Hindlimb muscle (tissue), 1 donor: Measurements from ENCODE around the gene SPATA16. TPM values are rescaled to one million over a fixed set of nuclear protein-coding genes. Genes with fewer than 3 reads are reported as not detected.
"Not testable (repeated sequence)": the region's sequence is repeated elsewhere in the genome, so short reads cannot be mapped to it uniquely, and the experiment has no call there.

Experiments used
- DNase-seq: peaks from one replicate; pipeline ENCODE4 v3.0.0-alpha.2; 2013
- polyA plus RNA-seq: library from polyadenylated mRNA; unstranded; fragments of 120-200 nt; gene quantifications from one replicate; pipeline ENCODE4 v1.2.1, GENCODE V29; 2013; ENCODE audit not compliant: insufficient read length

Gene SPATA16
- polyA plus RNA-seq, 1 donor, result not detected

DNA sequence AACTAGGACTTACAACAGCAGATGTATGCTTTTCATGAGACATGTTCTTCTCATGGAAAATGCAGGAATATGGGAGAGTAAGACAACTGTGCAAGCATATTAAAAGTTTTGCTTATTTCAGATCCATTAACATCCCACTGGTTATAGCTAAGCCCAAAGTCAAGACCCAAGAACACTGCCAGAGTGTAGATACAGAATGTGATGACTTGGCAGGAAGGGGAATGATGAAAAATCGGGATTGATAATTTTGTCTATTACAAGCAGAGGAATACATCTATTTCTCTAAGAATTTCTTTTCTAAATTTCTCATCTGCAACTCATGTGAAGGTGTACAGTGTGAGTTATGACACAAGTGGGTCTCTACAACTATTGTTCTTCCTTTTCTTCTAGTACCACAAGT is 76.4 kb downstream of the SPATA16 start:
- no peak for DNase-seq

DNA sequence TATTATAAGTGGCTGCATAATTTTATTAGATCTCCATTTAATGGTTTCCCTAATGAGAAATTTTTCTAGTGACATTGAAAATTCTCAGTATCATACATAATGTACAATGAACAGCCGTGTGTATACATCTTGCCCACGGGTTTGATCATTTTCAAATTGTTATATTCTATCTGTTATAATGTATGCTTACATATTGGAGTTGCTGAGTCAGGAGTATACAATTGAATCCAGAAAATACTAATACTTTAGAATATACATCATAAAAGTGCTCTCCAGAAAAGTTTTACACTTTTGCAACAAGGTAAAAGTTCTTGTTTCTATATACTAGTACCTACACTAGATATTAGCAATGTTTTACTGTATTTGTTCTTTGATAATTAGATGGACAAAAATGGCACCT is 82.8 kb downstream of the SPATA16 start:
- no peak for DNase-seq

DNA sequence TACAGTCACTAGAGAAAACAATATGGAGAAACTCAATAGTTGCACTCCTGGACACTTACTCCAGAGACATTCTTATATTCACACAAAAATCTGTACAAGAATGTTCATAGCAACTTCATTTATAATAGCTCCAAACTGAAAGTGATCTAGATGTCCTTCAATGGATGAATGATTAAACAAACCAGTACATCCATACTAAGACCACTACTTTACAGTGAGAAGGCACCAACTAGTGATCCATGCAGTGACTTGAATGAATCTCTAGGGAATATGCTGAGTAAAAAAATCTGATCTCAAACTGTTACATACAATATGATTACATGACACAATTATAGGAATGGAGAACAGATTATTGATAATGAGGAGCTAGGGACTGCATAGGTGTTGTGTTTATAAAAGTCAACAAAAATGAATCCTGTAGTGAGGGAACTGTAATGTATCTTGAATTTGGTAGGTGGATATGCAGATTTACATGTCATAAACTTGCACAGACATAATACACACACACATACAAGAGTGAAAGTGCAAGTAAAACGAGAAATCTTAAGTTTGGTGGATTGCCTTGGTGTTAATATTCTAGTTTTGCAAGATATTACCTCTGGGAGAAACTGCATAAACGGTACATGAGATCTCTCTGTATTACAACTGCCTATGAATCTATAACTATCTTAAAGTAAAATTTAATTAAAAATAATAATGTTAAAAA is 85.7 kb downstream of the SPATA16 start:
- DNase-seq, result no peak

DNA sequence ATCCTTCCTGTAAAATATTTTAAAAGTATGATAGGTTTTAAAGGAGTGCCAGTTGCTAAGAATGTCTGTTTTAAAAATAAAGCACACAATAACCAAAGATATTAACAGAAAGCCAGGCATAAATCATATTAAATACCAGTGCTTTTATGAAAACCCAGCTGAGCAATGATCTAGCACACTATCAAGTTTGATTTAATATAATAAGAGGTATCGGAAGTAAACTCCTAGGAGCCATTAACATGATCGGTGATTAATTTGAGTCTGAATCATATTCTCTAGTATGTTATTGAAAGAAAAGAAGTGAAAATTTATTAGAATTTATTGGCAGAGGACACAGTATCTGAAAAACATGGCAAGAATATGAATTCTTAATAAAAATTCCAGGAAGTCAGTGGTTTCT is 91.7 kb downstream of the SPATA16 start:
- DNase-seq, result no peak

DNA sequence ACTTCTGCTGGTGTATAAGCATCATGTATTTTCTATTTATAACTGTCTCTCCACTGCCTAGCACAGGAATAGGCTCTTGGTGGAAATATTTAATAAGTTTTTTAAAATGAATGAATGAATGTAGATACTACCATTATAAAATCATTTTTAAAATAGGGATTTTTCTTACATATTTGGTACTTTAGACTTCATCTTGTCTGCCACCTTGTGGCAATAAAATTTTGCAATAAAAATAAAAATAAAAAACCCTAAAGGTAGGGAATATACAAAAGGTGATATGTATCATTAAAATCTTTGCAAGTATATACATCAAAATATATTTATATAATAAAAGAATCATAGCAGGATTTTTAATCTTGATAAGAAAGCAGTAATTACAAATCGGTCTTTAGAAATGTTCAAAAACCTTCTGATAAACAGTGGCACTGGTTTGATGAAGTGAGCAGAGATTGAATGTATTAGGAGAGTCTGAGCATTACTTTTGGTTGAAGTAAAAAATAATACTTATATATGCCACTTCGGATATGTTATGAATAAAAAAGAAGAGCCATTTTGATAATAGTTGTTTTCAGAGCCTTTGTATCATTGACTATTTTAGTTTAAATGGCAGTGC is 95.2 kb downstream of the SPATA16 start:
- DNase-seq, result no peak

DNA sequence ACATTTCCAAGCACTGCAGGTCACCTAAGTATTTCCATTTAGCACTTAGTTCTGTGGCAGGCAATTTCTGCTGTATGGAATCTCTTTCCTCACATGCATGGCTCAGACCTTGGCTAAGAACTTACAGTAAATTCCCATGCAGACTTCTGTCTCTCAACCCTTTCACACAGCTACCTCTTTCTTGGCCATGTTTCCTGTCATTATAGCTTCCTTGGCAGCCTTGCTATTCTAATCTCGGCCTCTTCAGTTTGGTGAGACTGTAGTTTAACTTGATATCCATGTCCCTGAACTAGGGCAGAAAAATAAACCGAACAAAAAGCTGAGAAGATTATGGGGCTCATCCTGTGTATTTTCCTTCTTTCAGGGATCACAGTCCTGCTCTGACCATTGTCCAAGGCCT is 96.0 kb downstream of the SPATA16 start:
- DNase-seq, result no peak

DNA sequence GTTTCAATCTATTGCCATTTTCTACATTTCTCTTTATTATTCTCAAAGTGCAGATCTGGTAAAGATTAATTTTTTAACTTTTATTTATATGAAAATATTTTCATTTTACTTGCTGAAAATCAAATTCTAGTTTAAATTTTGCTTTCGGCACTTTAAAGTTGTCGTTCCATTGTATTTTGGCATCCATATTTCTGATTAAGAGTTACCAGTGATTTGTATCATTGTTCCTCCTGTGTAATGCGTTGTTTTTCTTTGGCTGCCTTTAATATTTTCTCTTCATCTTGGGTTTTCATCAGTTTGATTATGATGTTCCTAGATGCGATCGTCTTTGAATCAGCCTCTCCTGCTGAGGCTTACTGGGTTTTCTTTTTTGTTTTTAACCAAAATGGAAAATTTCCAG is 97.3 kb downstream of the SPATA16 start:
- no peak for DNase-seq

DNA sequence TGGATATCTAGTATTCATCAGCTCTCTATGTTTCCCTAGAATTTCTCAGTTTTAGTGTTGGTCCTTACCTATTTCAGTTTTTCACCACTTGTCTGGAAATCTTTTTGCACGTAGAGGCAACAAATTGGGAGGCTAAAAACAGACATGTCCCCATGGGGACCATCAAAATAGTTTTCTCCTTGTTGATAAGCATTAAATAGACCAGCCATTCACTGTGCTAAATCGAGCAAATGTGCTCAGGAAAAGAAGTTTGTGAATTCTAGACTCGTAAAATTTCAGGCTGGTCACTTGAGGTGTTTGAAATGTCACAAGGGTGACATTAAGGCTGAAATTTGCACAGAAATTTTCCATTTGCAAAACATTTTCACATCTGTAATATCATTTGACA is 102.6 kb downstream of the SPATA16 start:
- no peak for DNase-seq

DNA sequence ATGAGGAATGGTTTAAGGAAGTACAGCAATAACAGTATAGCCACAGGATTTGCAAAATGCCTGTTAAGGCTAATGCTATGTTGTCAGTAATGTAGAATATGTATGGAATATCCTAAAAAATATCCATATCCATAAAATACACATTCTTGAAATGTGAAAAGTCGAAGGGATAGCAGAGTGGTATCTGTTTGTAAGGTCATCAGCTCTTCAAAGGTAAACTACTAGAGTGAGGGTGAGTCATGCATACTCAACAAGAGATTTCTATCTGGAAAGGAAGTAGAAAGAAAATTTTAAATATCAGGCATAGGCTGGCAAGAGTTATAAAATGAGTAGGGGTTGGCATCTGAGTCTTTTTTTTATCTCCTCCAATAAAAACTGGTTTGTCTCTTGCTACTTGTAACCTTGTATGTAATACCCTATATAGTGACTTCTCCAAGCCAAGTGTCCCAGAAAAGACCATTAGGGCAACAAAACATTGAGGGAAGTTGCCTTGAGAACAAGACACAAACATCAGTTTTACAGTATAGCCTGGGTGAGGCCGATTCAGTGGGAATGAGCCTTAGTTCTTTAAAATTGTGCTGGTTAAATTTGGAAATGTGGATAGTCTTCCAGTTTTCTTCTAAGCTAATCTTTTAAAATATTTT is 103.1 kb downstream of the SPATA16 start:
- DNase-seq, result no peak

DNA sequence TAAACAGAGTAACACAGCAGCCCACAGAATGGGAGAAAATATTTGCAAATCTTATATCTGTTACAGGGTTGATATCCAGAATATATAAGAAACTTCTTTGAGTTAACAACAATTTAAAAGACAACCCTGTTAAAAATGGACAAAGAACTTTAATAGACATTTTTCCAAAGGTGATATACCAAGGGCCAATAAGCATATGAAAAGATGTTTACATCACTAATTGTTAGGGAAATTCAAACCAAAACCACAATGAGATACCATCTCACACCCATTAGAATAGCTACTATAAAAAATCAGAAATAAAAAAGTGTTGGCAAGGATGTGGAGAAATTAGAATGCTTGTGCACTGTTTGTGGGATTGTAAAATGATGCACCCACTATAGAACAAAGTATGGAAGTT is 110.8 kb downstream of the SPATA16 start:
- no peak for DNase-seq

DNA sequence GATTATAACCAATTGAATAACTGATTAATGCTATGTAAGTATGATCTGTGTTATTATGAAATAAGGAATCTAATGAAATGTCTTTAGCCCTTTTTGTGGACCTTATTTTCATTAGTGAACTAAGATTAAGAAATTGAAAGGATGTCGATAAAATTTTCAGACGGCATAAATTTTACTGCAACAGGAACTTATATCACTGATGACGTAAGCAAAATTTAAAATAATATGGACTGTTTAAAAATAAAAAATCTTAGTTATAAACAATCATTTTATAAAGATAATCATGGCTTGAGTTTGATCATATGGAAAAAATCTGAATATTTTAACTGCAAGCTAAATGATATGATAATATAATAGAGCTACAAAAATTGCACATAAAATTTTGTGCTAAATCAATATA is 112.7 kb downstream of the SPATA16 start:
- no peak for DNase-seq

DNA sequence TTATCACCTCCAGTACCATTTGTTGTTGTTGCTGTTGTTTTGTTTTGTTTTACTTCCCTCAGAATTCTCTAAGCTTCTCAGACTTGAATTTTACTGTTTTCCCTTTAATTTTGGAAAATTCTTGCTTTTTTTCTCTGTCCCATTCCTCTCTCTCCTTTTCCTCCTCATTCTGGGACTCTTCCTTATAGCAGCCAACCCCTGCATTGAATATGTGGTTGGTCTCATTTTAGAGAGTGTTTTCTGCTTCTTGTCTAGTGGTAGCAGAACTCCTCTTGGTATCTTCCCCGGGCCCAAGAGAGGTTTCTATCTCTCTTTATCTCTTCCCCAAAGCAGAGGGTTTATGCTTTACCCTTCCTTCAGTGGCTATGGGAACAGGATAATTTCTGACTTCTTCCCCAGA is 113.6 kb downstream of the SPATA16 start:
- DNase-seq, result no peak

DNA sequence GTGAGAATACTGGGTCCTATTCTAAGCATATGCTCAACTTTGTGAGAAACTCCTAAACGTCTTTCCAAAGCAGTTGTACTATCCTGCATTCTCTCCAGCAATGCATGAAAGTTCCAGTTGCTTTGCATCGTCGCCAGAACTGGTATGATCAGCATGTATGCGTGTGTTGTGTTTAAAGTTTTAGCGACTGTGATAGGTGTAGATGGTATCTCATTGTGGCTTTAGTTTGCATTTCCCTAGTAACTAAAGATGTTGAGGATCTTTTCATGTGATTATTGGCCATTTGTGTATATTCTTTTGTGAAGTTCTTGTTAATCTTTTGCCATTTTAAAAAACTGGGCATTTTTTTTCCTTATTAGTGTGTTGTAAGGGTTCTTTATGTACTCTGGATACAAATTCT is 115.1 kb downstream of the SPATA16 start:
- no peak for DNase-seq

DNA sequence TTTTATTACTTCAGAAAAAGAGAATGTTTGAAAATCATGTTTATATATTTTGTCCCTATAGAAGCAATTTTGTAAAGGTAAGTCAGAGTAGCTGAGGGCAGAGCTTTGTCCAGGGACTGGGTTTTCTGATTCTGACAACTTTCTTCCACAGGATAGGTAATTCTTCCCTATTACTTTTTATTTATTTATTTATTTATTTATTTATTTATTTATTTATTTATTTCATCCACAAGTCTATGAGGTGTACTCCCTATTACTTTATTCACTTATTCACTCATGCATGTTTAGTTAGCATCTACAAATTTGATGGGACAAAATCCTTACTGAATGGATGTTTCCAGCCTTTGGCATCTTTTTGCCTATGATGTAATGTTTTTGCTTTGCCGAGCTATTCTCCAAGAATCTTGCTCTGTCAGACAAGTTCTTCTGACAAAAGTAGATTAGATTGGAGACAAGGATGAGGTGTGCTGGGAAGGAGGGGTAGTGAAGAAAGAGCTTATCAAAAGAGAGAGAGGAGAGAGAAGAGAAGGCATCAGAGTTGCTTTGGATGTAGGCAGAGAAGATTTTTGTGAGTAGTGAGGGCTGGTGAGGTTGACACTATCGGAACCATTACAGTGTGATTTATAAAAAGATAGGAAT is 119.4 kb downstream of the SPATA16 start:
- no peak for DNase-seq

DNA sequence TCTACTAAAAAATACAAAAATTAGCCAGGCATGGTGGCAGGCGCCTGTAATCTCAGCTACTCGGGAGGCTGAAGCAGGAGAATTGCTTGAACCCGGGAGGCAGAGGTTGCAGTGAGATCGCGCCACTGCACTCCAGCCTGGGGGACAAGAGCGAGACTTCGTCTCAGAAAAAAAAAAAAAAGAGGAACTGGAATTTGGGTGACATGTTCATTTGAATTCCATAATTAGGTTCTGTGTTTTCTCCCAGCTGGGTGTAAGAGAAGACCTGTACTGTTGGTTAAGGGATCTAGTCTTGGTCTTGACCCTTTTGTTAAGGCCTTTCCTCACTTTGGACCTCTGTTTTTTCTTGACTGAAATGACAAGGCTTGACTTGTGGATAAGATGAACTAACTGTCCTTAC is 120.9 kb downstream of the SPATA16 start:
- DNase-seq, result not testable (repeated sequence)

DNA sequence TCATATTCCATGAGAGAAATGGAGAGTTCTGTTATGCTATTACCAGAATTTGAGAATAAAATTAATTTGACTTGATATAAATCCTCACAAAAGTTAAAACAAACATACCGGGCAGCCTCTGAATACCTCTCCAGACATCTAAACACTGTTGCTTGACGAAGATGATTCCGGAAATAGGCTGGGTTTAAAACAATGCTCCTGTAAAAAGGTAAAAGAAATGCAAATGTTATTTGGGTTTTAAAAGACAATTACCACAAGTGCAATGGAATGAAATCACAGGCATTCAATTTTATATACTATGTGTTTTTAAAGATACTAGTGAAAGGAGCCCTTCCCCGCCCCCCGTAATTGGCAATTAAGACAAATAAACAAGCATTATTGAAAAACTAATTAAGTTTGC is 121.7 kb downstream of the SPATA16 start:
- no peak for DNase-seq

DNA sequence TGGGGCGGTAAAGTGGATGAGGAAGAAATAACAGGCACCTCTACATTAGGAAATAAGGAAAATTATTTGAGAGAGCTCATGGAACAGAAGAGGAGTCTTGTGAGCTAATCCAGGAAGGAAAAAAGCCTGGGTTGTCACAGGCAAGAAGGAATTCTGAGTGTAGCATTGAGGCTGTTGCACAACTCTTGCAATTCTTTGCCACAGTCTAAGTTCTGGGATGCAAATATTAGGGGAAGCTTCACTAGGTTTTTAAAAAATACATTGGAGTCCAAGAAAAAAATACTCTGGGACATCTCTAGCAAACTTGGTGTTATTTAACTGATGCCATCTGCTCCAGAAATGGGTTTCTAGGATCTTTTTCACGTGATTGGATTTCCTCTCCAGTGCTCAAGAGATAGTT is 122.3 kb downstream of the SPATA16 start:
- no peak for DNase-seq

DNA sequence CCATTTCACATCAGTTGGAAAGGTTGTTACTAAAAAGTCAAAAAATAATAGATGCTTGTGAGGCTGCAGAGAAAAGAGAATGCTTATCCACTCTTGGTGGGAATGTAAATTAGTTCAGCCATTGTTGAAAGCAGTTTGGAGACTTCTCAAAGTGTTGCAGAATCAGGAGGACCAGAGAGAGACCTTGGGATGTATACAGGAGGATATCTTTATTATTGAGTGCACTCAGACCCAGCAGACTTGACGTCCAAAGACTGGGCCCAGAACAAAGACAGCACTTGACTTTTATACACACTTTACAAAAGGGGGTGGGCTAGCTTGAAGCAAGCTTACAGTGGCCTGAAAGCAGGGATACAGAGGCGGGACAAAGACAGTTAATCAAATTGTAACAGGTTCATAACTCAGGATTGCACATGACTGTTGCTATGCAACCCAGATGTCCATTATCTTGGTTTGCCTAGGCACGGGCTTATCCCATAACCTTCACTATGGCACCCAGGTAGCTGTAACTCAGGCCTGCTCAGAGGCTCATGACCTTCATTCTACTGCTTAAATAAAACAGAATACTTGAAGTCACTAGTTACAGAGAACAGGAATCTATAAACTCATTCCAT is 127.7 kb downstream of the SPATA16 start:
- DNase-seq, result no peak

DNA sequence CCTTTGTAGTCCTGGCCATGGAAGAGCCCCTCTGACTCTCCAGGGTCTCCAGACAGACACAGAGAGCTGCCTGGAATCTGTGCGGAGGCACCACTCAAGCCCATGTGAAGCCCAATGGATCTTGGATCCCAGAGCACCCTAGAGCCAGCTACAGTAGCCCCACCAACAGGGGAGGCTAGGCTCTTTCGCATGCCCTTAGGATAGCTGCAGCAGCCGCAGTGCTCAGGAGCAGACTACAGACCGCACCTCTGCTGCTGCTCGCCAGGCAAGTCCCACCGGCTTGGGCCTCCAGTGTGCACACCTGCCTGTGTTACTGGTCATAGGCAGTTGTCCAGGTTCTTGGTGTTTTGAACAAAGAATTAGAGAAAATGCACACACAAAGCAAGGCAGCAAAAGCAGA is 131.6 kb downstream of the SPATA16 start:
- DNase-seq, result no peak

DNA sequence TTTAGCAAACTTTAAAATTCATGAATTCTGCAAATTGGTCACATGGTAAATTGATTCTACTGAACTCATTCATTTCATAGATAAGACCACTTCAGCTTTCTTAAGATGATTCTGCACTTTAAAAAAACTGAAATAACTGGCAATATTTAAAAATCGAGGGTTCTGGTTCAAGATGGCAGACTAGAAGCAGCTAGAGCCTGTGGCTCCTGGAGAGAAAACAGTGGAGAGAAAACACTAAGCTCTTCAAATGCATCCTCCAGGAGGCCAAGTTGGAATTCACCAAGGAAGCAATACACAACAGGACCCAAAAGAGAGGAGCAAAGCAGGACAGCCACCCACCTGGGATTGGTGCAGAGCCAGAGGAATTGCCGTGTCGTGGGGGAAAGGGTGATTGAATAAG is 132.1 kb downstream of the SPATA16 start:
- DNase-seq, result no peak

DNA sequence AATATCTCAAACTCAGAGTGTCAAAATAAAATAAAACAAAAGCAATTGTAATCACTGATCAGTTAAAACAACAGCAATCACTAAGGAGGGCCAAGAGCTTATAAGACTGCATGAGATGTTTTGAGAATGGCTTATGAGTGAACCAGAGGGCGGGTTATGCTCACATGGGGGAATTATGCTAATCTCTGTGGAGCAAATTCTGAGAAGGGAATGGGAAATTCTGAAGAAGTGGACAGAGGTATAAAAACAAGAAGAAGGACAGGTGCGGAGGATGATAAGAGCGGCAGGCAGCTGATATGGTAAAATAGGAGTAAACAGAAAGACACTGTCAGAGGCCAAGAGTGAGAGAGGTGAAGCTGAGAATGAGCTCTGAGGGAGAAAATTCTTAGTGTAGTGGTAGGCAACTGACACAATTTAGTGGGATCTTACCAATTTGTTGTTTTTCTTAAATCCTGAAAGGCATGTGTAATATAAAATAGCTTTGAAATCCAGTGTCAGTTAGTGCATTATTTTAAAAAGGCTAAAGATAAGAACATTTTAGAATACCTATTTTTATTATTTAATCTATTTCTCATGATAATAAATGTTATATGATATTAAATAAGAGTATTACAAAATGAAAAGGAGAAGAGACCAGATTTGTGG is 133.8 kb downstream of the SPATA16 start:
- DNase-seq, result no peak

DNA sequence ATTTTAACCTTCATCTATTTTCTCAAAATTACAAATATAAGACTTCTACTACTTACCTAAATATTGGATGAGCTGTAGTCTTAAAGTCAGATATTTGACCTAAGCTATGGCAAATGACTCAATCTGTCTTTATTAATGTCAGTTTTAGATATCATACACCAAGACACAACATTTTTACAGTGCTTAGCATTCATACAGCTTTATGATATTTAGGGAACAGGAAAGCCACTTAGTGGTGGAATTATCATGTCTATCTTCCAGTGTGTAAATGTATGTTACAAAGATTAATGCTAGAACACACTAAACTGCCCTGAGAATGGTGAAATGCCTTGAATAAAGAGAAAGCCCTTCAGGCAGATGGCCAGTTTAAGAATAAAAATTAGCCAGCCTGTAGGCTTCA is 135.0 kb downstream of the SPATA16 start:
- no peak for DNase-seq

DNA sequence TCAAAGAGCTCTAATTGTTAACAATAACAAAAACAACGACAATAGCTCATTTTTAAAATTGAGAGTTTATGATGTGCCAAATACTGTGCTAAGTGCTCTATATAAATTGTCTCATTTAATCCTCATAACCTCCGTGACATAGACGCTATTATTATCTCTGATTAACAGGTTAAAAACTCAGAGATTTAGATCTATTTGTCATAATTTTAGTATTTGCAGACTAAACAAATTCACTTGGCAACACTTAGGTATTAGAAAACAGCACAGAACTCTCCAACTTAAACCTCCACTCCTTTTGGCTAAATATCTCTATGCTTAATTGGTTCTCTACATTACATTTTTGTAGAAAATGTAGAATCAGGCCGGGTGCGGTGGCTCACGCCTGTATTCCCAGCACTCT is 136.4 kb downstream of the SPATA16 start:
- no peak for DNase-seq
